Gastroesophageal sphincter (tissue), 3 donors: ENCODE data around the gene NDUFA12.
"Not testable (repeated sequence)": the region's sequence is repeated elsewhere in the genome, so short reads cannot be mapped to it uniquely, and the experiment has no call there.

Experiments used
- POLR2A ChIP-seq, 2 donors: fragments of 450-650 bp; IDR thresholded peaks; one replicate each; pipeline ENCODE4 v1.6.1; 2017; ENCODE audit warnings: antibody characterized with exemption in 2 of 2, mild to moderate bottlenecking in 2 of 2, moderate library complexity in 1 of 2
- POLR2AphosphoS5 ChIP-seq: sonication (generic); formaldehyde crosslinking; IDR thresholded peaks from one replicate; pipeline ENCODE4 v1.6.1; 2017; ENCODE audit warnings: antibody characterized with exemption
- TF ChIP-seq, protein P1 (sequence below), 4 experiments: fragments of 200-600 bp in 2 of 4; fragments of 450-650 bp in 2 of 4; sonication (generic) in 1 of 4; IDR thresholded peaks; one replicate each; pipeline ENCODE4 v1.5.1; 2017 to 2019; ENCODE audit warnings: antibody characterized with exemption in 4 of 4, mild to moderate bottlenecking in 2 of 4, moderate library complexity in 2 of 4

DNA sequence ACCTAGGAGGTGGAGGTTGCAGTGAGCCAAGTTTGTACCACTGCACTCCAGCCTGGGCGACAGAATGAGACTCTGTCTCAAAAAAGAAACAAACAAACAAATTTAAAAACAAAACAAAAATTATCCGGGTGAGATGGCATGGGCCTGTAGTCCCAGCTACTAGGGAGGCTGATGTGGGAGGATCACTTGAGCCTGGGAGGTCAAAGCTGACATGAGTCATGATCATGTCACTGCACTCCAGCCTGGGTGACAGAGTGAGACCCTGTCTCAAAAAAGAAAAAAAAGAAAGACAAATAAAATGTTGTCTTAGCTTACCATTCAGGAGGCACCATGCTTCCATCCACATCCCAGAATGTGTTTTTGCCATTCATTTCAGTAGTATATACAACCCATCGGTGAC is 9.6 kb downstream of the NDUFA12 start:
- TF ChIP-seq, protein P1, sequence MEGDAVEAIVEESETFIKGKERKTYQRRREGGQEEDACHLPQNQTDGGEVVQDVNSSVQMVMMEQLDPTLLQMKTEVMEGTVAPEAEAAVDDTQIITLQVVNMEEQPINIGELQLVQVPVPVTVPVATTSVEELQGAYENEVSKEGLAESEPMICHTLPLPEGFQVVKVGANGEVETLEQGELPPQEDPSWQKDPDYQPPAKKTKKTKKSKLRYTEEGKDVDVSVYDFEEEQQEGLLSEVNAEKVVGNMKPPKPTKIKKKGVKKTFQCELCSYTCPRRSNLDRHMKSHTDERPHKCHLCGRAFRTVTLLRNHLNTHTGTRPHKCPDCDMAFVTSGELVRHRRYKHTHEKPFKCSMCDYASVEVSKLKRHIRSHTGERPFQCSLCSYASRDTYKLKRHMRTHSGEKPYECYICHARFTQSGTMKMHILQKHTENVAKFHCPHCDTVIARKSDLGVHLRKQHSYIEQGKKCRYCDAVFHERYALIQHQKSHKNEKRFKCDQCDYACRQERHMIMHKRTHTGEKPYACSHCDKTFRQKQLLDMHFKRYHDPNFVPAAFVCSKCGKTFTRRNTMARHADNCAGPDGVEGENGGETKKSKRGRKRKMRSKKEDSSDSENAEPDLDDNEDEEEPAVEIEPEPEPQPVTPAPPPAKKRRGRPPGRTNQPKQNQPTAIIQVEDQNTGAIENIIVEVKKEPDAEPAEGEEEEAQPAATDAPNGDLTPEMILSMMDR (IDR thresholded peaks at IDR 0.05): not testable (repeated sequence)
- not testable (repeated sequence) for TF ChIP-seq POLR2AphosphoS5; POLR2A (IDR thresholded peaks at IDR 0.05)
